ENCODE data around the gene EMC9.
"Not testable (repeated sequence)": the region's sequence is repeated elsewhere in the genome, so short reads cannot be mapped to it uniquely, and the experiment has no call there.

The EMC9 gene

DNA sequence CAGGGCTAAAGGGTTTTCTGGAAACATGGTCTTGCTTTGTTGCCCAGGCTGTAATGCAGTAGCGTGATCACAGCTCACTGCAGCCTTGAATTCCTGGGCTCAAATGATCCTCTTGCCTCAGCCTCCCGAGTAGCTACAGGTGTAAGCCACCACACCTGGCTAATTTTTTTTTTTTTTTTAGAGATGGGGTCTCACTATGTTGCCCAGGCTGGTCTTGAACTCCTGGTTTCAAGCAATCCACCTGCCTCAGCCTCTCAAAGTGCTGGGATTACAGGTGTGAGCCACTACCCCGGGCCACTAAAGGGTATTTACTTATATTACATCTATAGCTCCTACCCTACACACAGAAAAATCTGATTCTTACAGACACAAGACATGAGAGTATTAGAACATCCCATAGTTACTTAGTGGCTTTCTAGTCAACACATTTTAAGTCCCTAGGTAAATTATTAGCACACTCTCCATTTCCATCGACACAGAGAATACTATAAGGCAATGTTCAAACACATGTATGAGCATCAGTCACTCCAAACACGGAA is 33.0 kb downstream of the EMC9 start:
- Histone ChIP-seq H3K36me3 (replicated peaks; ENCODE audit: insufficient read depth, low read length) (no peaks in the 10 kb centered on the region), H3K4me3 (ENCODE audit: low read length) (no peak overlapping the region), H3K79me2 (ENCODE audit: low read length) (no peaks in the 10 kb centered on the region), H3K4me1 (ENCODE audit: low read length) (peaks cover 18% of the 10 kb centered on the region), H2AFZ (ENCODE audit: low read length) (no peak overlapping the region), H3K9ac (ENCODE audit: low read length) (no peak overlapping the region), H3K9me2 (replicated peaks; ENCODE audit: insufficient read depth, low read length) (no peaks in the 10 kb centered on the region), H4K20me1 (ENCODE audit: insufficient read depth, low read length) (no peaks in the 10 kb centered on the region), H3K27me3 (replicated peaks; ENCODE audit: insufficient read depth, low read length) (no peaks in the 10 kb centered on the region), H3K4me2 (ENCODE audit: low read depth, low read length) (no peak overlapping the region), H3K9me3 (replicated peaks; ENCODE audit: insufficient read depth, low read length) (no peaks in the 10 kb centered on the region), H3K27ac (ENCODE audit: low read length) (peak overlapping the region; percentile 43; the same call in 1 of the 2 replicates), H3F3A (ENCODE audit: insufficient read depth, low read length) (peaks cover 14% of the 10 kb centered on the region)
- no peak for DNase-seq
- TF ChIP-seq EZH2phosphoT487 (IDR thresholded peaks at IDR 0.05; ENCODE audit: low read length) = no peak
- TF ChIP-seq, protein P1, sequence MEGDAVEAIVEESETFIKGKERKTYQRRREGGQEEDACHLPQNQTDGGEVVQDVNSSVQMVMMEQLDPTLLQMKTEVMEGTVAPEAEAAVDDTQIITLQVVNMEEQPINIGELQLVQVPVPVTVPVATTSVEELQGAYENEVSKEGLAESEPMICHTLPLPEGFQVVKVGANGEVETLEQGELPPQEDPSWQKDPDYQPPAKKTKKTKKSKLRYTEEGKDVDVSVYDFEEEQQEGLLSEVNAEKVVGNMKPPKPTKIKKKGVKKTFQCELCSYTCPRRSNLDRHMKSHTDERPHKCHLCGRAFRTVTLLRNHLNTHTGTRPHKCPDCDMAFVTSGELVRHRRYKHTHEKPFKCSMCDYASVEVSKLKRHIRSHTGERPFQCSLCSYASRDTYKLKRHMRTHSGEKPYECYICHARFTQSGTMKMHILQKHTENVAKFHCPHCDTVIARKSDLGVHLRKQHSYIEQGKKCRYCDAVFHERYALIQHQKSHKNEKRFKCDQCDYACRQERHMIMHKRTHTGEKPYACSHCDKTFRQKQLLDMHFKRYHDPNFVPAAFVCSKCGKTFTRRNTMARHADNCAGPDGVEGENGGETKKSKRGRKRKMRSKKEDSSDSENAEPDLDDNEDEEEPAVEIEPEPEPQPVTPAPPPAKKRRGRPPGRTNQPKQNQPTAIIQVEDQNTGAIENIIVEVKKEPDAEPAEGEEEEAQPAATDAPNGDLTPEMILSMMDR (IDR thresholded peaks at IDR 0.05; ENCODE audit: low read length) = no peak
- no peak for TF ChIP-seq EZH2 (optimal IDR thresholded peaks at IDR 0.05; ENCODE audit: low read depth, low read length)

DNA sequence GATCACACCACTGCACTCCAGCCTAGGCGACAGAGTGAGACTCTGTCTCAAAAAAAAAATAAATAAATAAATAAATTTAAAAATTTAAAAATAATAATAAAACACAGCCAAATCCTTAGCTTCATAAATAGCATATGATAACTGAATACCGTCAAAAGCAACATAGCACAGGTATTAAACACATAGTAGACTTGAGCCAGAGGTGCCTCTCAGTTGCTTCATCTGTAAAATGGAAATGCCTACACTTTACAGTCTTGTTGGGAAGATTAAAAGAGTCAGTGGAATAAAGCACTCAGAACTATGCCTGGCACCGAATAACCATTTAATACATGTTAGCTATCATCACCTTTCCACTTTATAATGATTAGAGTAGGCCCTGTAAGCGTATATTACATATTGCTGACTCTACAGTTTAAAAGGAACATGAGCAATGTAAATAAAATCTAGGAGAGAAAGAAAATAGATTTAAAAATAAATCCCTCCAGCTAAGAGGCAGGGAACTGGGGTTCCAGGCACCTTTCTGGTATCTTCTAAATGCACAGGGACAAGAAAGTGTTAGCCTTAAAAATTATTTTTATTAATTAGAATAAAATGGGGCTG is 34.6 kb downstream of the EMC9 start:
- Histone ChIP-seq H4K20me1 (ENCODE audit: insufficient read depth, low read length) (no peaks in the 10 kb centered on the region), H3K4me3 (ENCODE audit: low read length) (no peak overlapping the region), H3F3A (ENCODE audit: insufficient read depth, low read length) (peaks cover 12% of the 10 kb centered on the region), H3K9ac (ENCODE audit: low read length) (no peak overlapping the region), H3K4me2 (ENCODE audit: low read depth, low read length) (no peak overlapping the region), H3K9me2 (replicated peaks; ENCODE audit: insufficient read depth, low read length) (no peaks in the 10 kb centered on the region), H3K27me3 (replicated peaks; ENCODE audit: insufficient read depth, low read length) (no peaks in the 10 kb centered on the region), H3K27ac (ENCODE audit: low read length) (no peak overlapping the region), H3K79me2 (ENCODE audit: low read length) (no peaks in the 10 kb centered on the region), H3K36me3 (replicated peaks; ENCODE audit: insufficient read depth, low read length) (no peaks in the 10 kb centered on the region), H2AFZ (ENCODE audit: low read length) (no peak overlapping the region), H3K9me3 (replicated peaks; ENCODE audit: insufficient read depth, low read length) (no peaks in the 10 kb centered on the region), H3K4me1 (ENCODE audit: low read length) (peaks cover 18% of the 10 kb centered on the region)
- TF ChIP-seq EZH2phosphoT487 (IDR thresholded peaks at IDR 0.05; ENCODE audit: low read length) (no peak), EZH2 (optimal IDR thresholded peaks at IDR 0.05; ENCODE audit: low read depth, low read length) (no peak)
- TF ChIP-seq, protein P1 (IDR thresholded peaks at IDR 0.05; ENCODE audit: low read length) = no peak
- DNase-seq = no peak

DNA sequence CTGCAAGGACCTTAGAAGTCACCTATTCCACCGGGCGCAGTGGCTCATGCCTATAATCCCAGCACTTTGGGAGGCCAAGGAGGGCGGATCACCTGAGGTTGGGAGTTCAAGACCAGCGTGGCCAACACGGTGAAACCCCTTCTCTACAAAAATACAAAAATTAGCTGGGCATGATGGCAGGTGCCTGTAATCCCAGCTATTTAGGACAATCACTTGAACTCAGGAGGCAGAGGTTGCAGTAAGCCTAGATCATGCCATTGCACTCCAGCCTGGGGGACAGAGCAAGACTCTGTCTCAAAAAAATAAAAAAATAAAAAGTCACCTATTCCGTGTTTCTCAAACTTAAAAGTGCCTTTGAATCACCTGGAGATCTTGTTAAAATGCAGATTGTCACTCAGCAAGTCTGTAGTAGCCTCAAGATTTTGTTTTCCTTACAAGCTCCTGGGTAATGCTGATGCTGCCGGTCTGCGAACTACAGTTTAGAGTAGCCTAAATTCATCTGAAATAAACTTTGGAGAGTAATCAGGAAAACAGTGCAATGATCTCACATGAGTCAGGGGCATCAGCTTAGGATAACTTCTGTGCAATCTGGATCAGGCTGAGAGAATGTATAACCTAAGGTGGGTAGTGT is 35.7 kb downstream of the EMC9 start:
- peaks cover 15% of the 10 kb centered on the region for H3K4me1 ChIP-seq (ENCODE audit: low read length)

DNA sequence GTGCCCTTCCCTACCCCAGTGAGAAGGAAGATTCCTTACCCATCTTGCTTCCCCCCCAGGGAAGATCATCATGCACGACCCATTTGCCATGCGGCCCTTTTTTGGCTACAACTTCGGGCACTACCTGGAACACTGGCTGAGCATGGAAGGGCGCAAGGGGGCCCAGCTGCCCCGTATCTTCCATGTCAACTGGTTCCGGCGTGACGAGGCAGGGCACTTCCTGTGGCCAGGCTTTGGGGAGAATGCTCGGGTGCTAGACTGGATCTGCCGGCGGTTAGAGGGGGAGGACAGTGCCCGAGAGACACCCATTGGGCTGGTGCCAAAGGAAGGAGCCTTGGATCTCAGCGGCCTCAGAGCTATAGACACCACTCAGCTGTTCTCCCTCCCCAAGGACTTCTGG is 37.9 kb downstream of the EMC9 start:
- DNase-seq = no peak
- no peaks in the 10 kb centered on the region for H3K36me3 ChIP-seq (replicated peaks; ENCODE audit: insufficient read depth, low read length)

More for the DNA sequence above, 35.7 kb downstream of the EMC9 start:
- DNase-seq; H2AFZ ChIP-seq (ENCODE audit: low read length); H3K27me3 ChIP-seq (replicated peaks; ENCODE audit: insufficient read depth, low read length); H3K9ac ChIP-seq (ENCODE audit: low read length); H3K79me2 ChIP-seq (ENCODE audit: low read length); H3K9me2 ChIP-seq (replicated peaks; ENCODE audit: insufficient read depth, low read length); H3K36me3 ChIP-seq (replicated peaks; ENCODE audit: insufficient read depth, low read length); H3K9me3 ChIP-seq (replicated peaks; ENCODE audit: insufficient read depth, low read length); H4K20me1 ChIP-seq (ENCODE audit: insufficient read depth, low read length); H3K4me2 ChIP-seq (ENCODE audit: low read depth, low read length); H3K27ac ChIP-seq (ENCODE audit: low read length); H3K4me3 ChIP-seq (ENCODE audit: low read length): not testable (repeated sequence)
- peaks cover 11% of the 10 kb centered on the region for H3F3A ChIP-seq (ENCODE audit: insufficient read depth, low read length)

More for the DNA sequence above, 37.9 kb downstream of the EMC9 start:
- Histone ChIP-seq H3K27me3 (replicated peaks; ENCODE audit: insufficient read depth, low read length) (no peaks in the 10 kb centered on the region), H3K27ac (ENCODE audit: low read length) (no peak overlapping the region), H3F3A (ENCODE audit: insufficient read depth, low read length) (no peaks in the 10 kb centered on the region), H3K4me1 (ENCODE audit: low read length) (no peaks in the 10 kb centered on the region), H3K9me2 (replicated peaks; ENCODE audit: insufficient read depth, low read length) (no peaks in the 10 kb centered on the region), H2AFZ (ENCODE audit: low read length) (no peak overlapping the region), H3K9ac (ENCODE audit: low read length) (no peak overlapping the region), H4K20me1 (ENCODE audit: insufficient read depth, low read length) (no peaks in the 10 kb centered on the region), H3K9me3 (replicated peaks; ENCODE audit: insufficient read depth, low read length) (no peaks in the 10 kb centered on the region), H3K4me3 (ENCODE audit: low read length) (no peak overlapping the region), H3K4me2 (ENCODE audit: low read depth, low read length) (no peak overlapping the region), H3K79me2 (ENCODE audit: low read length) (no peaks in the 10 kb centered on the region)
- TF ChIP-seq EZH2 (optimal IDR thresholded peaks at IDR 0.05; ENCODE audit: low read depth, low read length) = no peak
- TF ChIP-seq, protein P1 (IDR thresholded peaks at IDR 0.05; ENCODE audit: low read length) = no peak
- no peak for TF ChIP-seq EZH2phosphoT487 (IDR thresholded peaks at IDR 0.05; ENCODE audit: low read length)
